HG03097 (cell line): Measurements from ENCODE around the gene SFXN3.

Experiments used
- ATAC-seq: cut with Tn5 transposase; IDR thresholded peaks from one replicate; pipeline ENCODE4 v1.9.1; 2021; ENCODE audit not compliant: unreplicated experiment, low FRiP score

The SFXN3 gene, protein sequence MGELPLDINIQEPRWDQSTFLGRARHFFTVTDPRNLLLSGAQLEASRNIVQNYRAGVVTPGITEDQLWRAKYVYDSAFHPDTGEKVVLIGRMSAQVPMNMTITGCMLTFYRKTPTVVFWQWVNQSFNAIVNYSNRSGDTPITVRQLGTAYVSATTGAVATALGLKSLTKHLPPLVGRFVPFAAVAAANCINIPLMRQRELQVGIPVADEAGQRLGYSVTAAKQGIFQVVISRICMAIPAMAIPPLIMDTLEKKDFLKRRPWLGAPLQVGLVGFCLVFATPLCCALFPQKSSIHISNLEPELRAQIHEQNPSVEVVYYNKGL

DNA sequence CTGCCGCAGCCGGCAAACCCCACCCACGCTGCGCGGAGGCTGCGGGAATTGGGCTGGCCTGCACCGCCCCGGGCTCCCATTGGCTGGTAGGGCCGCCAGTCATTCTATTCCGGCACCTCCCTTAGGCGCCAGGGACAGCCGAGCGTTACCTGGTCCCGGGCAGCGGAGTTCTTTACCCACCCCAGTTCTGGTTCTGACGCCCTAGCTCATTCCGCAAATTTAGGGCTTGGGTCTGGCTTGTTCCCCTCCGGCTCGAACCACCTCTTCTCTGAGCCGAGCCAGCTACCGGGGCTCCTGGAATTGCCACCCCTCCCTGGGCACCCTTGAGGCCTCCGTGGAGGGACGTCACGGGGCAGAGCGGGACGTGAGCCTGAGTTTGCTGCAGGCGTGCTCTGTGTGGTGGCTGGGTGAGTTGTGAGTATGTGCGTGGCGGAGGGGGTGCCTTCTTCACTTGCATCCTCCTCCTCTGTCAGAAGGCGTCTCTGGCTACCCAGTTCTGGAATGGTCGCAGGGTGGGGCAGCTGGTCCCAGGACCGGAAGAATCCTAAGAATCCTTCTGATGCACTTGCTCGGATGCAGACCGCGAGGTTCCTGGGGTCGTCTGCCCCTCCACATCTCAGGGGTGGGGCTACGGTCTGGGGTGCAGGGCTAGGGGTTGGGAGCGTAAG lies at the start of gene SFXN3, which contains the start of gene PDZD7:
SFXN3 (plus strand) TSS at position 107 of the 668 bp plus-strand sequence. CDS start 3,461 bp downstream, outside the sequence.
PDZD7 (minus strand) TSS at position 2 of the 668 bp plus-strand sequence. CDS start 910 bp downstream, outside the sequence.
- peak; percentile 83 for ATAC-seq

DNA sequence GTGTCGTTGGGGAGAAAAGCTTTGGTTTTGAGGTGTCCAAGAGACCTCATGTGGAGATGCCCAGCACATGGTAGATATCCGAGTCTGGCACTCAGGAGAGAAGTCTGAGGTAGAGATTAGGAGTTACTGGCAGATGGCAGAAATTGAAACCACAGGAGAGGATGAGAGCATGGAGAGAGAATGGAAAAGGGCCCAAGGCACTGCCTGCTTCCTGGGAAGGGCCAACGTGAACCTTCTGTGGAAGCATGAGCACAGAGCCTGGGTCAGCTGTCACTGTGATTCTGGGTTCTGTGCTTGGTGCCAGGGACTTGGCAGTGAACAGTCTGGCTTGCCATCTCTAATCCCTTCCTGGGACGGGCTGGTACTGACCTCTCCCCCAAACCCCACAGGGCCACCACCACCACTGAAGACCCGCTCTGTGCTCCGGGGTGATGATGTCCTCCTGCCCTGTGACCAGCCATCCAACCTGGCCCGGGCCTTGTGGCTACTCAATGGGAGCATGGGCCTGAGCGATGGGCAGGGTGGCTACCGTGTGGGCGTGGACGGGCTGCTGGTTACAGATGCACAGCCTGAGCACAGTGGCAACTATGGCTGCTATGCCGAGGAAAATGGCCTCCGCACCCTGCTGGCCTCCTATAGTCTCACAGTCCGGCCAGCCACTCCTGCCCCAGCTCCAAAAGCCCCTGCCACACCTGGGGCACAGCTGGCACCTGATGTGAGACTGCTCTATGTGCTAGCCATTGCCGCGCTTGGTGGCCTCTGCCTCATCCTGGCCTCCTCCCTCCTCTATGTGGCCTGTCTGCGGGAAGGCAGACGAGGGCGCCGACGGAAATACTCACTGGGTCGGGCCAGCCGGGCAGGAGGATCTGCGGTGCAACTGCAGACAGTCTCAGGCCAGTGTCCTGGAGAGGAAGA lies 47.9 kb upstream of the SFXN3 start:
- ATAC-seq, result no peak

DNA sequence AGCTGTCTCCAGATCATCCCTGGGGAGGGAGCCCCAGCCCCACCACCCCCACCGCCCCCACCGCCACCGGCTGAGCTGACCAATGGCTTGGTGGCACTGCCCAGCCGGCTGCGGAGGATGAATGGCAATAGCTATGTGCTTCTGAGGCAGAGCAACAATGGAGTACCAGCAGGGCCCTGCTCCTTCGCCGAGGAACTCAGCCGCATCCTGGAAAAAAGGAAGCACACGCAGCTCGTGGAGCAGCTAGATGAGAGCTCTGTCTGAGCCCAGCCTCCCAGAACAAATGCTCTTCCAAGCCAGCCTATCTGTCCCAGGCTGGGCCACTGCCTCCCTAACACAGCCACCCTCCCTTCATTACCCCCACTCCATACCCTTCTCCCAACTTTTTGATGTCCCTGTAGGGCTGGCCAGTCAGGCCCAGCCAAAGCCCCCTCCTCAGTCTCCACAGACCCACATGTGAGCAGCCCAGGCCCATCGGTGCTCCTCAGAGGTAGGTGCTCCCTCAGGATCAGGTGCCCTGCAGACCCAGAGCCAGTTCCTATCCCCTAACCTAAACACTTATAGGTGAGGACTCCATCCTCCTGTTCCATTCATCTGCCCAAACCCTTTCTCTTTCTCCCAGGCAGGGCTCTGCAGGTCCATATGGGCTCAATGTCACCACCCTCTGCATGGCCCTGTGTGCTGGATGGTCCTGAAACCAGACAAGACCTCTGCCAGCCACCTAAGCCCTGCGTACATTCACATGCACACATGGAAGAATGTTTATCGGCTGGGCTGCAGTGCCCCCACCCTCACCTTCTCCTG lies 47.0 kb upstream of the SFXN3 start:
- ATAC-seq, result no peak

DNA sequence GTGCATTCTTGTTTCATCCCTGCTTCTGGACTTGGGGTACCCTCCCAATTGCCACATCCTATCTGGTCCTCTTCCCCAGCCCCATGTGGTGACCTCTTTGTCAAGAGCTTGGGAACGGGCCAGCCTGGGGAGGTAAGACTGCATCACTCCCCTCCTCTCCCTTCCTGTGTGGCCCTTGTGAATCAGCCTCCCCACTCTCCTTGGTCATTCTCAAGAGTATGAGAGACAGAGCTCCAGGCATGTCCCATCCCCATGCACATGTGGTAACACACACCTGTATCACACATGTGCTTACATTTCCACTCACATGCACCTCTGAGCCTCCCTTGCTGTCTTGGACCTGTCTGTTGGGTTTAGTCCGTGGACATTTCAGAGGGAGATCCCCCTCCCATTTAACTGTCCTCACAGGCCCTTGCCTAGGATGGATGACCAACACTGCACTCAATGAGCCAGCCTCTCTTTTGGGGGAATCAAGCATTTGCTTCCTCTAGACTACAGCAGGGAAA lies 46.3 kb upstream of the SFXN3 start:
- ATAC-seq, result no peak

DNA sequence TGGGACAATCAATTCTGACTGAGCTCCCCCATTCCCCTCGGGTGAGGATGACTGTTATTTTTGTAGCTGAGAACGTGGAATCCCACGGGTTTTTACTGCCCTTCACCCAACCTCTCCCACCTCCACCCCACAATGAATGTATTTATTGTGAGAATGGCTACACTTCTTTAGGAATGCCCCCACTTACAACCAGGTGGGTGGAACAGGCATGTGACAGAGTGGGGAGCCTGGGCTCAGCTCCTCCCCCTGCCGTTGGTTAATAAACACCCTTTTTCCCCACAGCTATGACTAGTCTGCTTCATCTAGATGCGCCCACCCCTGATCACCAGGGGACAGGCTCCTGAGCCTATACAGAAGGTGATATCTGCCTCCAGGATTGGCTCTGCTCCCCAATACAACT lies 45.7 kb upstream of the SFXN3 start:
- no peak for ATAC-seq

DNA sequence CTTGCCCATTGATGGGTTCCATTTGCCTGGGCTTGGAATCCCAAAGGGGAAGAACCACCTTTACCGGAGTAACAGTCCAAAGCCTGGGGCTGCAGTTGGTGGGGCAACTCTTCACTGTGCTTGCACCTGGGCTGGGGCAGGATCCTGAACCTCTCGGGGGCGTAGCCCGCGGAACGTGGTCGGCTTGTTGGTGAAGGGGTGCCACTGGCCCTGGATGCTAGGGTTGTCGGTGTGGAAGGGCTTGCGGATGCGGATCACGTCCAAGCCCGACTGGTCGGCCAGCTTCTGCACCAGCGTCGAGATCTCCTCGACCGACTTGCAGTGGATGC lies 44.4 kb upstream of the SFXN3 start:
- no peak for ATAC-seq

DNA sequence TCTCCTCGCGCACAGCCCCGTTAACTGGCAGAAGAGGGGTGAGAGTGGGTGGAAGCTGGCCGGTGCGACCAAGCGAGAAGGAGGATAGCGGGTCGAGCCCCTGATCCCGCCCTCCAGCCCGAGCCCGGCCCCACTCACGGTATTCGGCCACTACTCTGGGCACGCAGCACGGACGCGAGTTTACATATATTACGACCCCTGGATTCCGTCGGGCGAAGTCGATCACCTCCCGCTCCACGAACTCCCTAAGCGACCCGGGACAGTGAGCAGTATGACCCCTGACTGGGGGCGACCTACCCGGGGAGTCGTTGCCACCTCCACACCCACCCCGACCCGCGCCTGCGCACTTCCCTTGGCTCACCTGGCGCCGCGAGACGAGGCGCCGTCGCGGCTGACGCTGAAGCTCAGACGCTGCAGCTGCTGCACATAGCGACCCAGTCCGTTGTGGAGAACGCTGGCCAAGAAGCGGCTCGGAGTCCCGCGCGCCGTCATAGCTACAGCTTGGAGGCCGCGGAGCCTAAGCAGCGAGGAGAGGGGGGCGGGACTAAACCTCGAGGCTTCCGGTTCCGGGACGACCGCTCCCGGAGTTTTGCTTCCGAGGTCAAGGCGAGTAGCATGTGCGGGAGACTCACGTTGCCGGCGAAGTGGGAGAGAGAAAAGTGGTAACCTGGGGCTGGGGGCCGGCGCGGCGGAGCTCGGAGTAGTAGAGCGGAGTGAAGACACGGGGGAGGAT lies 43.9 kb upstream of the SFXN3 start, which contains the start of the genes MRPL43 and TWNK:
MRPL43 (minus strand) TSS at position 546 of the 733 bp plus-strand sequence; CDS start at position 492, 54 bp downstream.
TWNK (plus strand) TSS at position 592 of the 733 bp plus-strand sequence. CDS start 668 bp downstream, outside the sequence.
- ATAC-seq, result peak; percentile 62

DNA sequence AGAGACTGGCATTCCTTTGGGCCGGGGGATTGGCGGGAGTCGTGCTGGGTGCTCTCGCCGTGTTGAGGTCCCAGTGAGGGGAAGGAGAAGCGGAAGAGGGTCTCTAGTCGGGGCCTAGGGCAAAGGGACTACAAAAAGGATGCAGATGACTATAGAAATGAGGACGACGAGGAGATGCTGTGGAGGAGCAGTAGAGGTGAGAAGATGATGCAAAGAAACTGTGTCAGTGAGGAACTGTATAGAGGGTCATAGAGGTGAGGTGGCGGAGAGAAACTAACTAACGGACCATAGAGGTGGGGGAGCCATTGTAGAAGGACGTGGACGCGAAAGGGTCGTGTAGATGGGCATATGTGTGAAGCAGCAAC lies 43.4 kb upstream of the SFXN3 start:
- no peak for ATAC-seq

DNA sequence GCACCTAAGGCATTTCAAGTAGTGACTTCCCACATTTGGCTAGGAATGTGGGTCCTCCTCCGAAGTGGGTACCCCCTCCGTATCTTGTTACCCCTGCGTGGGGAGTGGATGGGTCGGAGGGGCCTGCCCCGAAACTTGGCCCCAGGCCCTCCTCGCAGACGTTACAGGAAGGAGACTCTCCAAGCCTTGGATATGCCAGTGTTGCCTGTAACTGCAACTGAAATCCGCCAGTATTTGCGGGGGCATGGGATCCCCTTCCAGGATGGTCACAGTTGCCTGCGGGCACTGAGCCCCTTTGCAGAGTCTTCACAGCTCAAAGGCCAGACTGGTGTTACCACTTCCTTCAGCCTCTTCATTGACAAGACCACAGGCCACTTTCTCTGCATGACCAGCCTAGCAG lies 42.9 kb upstream of the SFXN3 start:
- ATAC-seq, result no peak

DNA sequence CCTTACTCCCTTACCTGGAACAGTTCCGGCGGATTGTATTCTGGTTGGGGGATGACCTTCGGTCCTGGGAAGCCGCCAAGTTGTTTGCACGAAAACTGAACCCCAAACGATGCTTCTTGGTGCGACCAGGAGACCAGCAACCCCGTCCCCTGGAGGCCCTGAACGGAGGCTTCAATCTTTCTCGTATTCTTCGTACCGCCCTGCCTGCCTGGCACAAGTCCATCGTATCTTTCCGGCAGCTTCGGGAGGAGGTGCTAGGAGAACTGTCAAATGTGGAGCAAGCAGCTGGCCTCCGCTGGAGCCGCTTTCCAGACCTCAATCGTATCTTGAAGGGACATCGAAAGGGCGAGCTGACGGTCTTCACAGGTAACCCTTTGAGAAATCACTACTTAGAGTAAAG lies 41.9 kb upstream of the SFXN3 start:
- ATAC-seq, result no peak

DNA sequence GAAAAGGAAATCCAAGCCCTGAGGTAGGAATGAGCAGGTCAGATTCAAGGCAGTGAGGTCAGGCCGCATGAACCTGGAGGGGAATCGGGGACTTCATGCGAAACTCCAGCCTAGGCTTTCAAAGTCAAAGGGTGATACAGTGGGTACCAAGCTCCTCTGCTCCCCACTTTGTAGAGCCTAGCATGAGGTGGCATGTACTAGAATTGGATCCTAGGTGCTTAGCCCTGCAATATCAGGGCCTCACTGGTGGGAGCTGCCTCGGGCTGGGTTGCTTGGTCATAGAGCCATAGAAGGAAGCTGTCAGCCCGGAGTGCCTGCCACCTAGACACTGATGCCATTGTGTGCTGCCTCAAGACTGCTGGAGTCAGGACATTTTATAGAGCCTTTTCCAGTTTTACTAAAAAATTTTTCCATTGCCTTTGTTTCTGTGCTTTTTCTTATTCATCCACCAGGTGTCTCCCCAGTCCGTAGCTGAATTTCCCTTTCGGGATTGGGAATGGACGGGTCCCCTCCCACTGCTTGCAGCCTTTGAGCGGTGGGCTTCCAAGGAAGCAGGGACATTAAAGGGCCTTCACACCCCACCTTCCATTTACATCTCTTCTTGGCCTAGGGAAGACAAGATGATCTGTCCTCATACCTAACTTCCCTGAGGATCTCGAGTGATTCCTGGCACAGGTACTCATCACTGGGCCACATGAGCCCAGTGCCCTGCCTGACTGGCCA lies 36.9 kb upstream of the SFXN3 start:
- no peak for ATAC-seq

DNA sequence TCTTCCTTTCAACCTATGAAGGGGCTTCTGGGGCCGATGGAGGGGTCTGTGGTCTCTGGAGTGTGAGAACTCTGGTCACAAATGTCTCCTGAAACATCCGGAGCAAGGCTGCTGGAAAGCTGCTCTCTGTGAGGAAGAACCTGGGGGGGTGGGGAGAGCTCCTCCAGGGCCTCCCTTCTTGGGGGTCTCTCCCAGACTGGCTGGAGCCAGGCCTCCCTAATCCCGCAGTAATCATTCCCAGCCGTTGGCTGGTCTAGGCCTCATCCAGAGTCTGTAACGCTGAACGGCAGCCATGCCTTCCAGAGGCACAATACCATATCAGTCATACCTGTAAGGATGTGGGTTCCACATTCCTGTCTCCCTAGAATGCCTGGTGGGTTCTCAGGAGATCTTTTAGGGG lies 35.9 kb upstream of the SFXN3 start:
- no peak for ATAC-seq

DNA sequence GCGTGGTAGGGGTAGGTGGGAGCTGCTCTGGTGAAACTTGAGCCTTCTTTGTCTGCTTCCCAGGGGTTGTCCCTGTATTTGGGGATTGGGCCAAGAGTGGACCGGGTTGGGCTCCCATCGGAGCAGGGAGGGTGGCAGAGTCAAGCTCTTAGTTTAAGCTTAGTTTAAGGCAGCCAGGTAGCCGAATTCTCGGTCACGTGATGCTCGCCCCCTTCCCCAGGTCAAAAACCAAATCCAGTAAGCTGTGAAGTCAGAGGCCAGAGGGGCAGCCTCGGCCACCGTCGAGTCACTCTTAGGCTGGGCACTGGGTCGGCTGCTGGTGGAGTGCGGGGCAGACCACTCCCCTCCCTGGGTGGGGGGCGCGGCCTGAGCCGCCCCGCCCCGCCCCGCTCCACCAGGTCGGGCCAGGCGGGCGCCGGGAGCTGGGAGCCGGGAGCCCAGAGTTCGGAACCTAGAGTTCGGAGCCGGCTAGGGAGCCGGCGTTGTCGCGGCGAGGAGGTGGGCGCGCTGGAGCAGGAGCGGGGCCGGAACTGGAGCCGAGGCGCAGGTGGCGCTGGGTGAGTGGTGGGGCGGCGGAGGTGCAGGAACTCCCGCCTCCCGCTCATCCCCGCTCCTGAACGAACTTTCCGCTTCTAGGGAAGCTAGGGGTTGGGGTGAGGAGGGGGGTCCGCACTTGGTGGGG lies 34.2 kb upstream of the SFXN3 start:
- no peak for ATAC-seq

DNA sequence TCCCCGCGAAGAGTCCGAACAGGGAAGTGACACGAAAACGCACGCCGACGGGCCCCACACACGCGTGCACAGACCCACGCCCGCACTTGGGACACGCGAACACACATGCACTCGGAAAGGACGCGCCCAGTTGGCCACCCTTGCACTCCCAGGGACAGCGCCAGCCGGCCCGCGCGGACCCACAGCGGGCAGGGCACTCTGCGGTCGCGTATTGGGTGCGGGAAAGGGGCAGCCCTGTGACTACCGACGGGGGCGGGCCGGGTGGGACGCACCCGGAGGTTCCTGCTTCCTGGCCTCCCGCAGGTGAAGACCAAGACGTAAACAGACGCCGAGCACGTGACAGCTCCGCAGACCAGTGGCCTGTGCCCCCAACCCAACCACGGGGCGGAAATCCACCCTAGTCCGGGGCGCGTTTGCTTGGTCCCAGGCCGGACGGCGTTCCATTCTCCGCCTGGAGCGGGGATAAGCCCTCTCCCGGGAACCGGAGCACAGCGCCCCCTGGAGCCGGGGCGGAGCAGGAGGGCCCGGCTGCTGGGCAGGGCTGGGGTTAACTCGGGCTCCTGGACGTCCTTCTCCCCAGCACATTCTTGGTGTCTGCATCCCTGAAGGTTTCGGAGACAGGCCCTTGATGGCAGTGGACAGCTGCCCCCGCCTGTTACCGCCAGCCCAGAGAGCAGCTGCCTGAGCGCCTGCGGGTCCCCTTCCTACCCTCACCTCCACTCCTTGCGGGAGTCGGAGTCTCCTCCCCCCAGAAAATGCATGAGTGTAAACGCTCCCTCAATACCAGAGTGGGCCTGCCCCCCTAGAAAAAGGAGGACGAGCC lies 33.5 kb upstream of the SFXN3 start:
- ATAC-seq, result no peak

DNA sequence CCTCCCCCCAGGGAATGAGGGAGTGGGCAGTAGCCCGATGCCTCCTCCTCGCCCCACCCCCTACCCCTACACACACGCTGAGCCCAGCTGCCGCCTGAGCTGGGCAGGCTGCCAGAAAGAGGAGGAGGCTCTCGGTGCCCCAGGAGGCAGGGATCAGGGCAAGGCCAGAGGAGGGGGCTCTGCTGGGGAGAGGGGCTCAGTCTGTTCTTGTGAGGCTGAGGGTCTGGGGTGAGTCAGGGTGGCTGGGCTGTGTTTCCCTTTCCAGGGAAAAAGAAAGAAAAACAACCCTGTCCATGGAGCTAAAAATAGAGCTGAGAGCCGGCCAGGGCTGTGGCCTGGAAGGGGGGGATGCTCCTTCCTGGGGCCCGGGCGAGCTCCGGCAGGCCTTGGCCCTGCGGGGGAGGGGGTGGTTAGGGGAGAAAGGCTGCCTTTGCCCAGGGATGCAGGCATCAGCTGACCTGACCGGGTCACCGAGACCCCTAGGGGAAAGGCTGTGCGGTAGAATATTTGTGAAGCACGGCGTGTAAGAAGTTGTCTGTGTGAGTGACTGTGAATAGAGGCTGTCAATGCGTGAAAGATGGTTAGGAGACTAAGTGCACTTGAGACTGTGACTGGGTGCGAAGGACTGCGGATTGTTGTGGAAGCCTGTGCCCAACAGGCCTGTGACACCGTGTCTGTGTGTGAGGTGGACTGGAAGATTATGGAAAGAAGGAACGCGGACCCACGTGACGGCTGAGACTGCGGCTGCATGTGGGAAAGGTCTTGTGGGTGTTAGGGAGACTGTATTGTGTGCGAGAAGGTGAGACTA lies 32.6 kb upstream of the SFXN3 start:
- no peak for ATAC-seq

DNA sequence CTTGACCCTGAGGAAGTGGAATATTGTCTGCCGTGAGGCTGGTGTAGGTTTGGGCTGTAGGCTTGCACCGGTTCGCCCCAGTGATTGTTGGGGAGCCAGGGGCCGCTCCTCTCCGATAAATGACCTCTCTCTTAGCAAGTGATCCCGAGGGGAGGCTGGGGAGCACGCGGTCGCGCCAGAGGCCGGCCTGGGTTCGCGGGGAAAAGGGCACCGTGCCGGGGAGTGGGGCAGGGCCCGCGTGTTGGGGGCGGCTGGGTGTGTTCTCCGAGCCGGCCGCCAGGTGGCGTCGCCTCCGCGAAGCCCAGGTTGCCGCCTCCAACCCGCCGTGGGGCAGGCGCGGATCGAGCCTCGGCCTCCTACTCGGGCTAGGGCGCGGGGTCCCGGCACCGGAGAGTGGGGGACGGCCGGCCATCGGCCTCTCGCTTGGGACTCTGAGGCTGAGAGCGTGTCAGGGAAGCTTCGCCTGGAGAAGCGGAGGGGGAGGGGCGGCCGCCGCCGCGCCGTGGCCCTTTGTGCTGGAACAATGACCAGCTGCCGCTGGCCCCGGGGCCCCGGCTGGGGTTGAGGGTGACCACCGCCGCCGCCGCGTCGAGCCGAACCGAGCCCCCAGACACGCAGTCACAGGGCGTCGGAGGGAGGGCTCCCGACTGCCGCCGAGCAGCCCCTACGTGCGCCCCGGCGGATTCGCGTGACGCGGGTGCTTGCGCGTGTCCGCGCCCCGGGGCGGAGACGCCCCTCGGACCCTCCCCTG lies 31.9 kb upstream of the SFXN3 start:
- ATAC-seq, result peak; percentile 53
